Mesenteric fat pad (tissue), 1 donor: ENCODE results near the gene GPR132. TPM values are rescaled to one million over a fixed set of nuclear protein-coding genes. Genes with fewer than 3 reads are reported as not detected.
"Not testable (repeated sequence)": the region's sequence is repeated elsewhere in the genome, so short reads cannot be mapped to it uniquely, and the experiment has no call there.

ENCODE experiments used
- DNase-seq: peaks from one replicate; pipeline ENCODE4 v3.0.0-alpha.2; 2020; ENCODE audit warnings: low spot score
- total RNA-seq: library from RNA; stranded (reverse); fragmentation: NEBNext Ultra II Directional; extraction: Animal tissue kit (Norgen Biotek cat#: 25700); gene quantifications from one replicate; pipeline ENCODE4 v1.2.1, GENCODE V29; 2021
- donor health status: DM: yes; HTN: yes; CAD: no.

The GPR132 gene
- total RNA-seq, 1 donor from 2014 or later = 4.5 TPM

GRCh38 chr14:105091517-105092170 lies 26.4 kb upstream of the GPR132 start:
- peak; percentile 94 for DNase-seq

GRCh38 chr14:105091054-105091516 lies 25.9 kb upstream of the GPR132 start:
- DNase-seq = no peak

- peak; percentile 96 for DNase-seq
These were observed 25.3 kb upstream of the GPR132 start for GRCh38 chr14:105090493-105091053.

- DNase-seq = no peak
These were observed 24.7 kb upstream of the GPR132 start for GRCh38 chr14:105089746-105090492.

- peak; percentile 87 for DNase-seq
These were observed 23.8 kb upstream of the GPR132 start for GRCh38 chr14:105088812-105089745.

- peak; percentile 93 for DNase-seq
These were observed 23.0 kb upstream of the GPR132 start for GRCh38 chr14:105087963-105088811.

- DNase-seq = peak; percentile 81
These were observed 22.2 kb upstream of the GPR132 start for GRCh38 chr14:105087308-105087962.

- DNase-seq = peak; percentile 94
These were observed 21.6 kb upstream of the GPR132 start for GRCh38 chr14:105086833-105087307.

- DNase-seq = peak; percentile 74
These were observed 20.5 kb upstream of the GPR132 start for GRCh38 chr14:105085766-105086165.

- peak; percentile 87 for DNase-seq
These were observed 19.7 kb upstream of the GPR132 start for GRCh38 chr14:105084741-105085571.

GRCh38 chr14:105083926-105084685 lies 18.9 kb upstream of the GPR132 start:
- DNase-seq = no peak

- DNase-seq = no peak
These were observed 17.5 kb upstream of the GPR132 start for GRCh38 chr14:105082703-105083102.

GRCh38 chr14:105081473-105081872 lies 16.2 kb upstream of the GPR132 start:
- DNase-seq = not testable (repeated sequence)

- no peak for DNase-seq
These were observed 14.9 kb upstream of the GPR132 start for GRCh38 chr14:105080161-105080560.

GRCh38 chr14:105078294-105078693 lies 13.1 kb upstream of the GPR132 start:
- DNase-seq = no peak

- no peak for DNase-seq
These were observed 12.4 kb upstream of the GPR132 start for GRCh38 chr14:105077649-105077995.

GRCh38 chr14:105076805-105077648 lies 11.8 kb upstream of the GPR132 start:
- no peak for DNase-seq
